Activated T-helper 17 cell treated with anti-CD3 and anti-CD28 coated beads, Interleukin-2, amount 50 U/mL, for 72 hours (primary cell): ENCODE data around the gene MIAT. TPM values are rescaled to one million over a fixed set of nuclear protein-coding genes. Genes with fewer than 3 reads are reported as not detected.
"Not testable (repeated sequence)": the region's sequence is repeated elsewhere in the genome, so short reads cannot be mapped to it uniquely, and the experiment has no call there.

Experiments
- ATAC-seq: fragments of 150-1000 bp; cut with Tn5 transposase; replicated peaks from 2 replicates; pipeline ENCODE4 v1.10.0; 2021; ENCODE audit warnings: mild to moderate bottlenecking, moderate library complexity
- H3K27ac Mint-ChIP-seq: one replicate; pipeline ENCODE4 v1.8.0; 2022; ENCODE audit warnings: mixed read lengths
- H3K27me3 Mint-ChIP-seq: one replicate; pipeline ENCODE4 v1.8.0; 2022; ENCODE audit warnings: mixed read lengths
- H3K36me3 Mint-ChIP-seq: one replicate; pipeline ENCODE4 v1.8.0; 2022; ENCODE audit warnings: low read depth, mild to moderate bottlenecking, mixed read lengths
- H3K4me1 Mint-ChIP-seq: one replicate; pipeline ENCODE4 v1.8.0; 2022; ENCODE audit warnings: mixed read lengths
- H3K4me3 Mint-ChIP-seq: one replicate; pipeline ENCODE4 v1.8.0; 2022; ENCODE audit warnings: mild to moderate bottlenecking, mixed read lengths
- H3K9me3 Mint-ChIP-seq: one replicate; pipeline ENCODE4 v1.8.0; 2022; ENCODE audit warnings: mixed read lengths
- total RNA-seq, 2 donors: library from RNA; stranded (reverse); gene quantifications; one replicate each; pipeline ENCODE4 v1.2.3, GENCODE V29; 2022

MIAT gene
- 100 to 1,000 TPM in 1 of 2 donors, 10 to 100 TPM in 1; 81.2 to 166 TPM for total RNA-seq

DNA sequence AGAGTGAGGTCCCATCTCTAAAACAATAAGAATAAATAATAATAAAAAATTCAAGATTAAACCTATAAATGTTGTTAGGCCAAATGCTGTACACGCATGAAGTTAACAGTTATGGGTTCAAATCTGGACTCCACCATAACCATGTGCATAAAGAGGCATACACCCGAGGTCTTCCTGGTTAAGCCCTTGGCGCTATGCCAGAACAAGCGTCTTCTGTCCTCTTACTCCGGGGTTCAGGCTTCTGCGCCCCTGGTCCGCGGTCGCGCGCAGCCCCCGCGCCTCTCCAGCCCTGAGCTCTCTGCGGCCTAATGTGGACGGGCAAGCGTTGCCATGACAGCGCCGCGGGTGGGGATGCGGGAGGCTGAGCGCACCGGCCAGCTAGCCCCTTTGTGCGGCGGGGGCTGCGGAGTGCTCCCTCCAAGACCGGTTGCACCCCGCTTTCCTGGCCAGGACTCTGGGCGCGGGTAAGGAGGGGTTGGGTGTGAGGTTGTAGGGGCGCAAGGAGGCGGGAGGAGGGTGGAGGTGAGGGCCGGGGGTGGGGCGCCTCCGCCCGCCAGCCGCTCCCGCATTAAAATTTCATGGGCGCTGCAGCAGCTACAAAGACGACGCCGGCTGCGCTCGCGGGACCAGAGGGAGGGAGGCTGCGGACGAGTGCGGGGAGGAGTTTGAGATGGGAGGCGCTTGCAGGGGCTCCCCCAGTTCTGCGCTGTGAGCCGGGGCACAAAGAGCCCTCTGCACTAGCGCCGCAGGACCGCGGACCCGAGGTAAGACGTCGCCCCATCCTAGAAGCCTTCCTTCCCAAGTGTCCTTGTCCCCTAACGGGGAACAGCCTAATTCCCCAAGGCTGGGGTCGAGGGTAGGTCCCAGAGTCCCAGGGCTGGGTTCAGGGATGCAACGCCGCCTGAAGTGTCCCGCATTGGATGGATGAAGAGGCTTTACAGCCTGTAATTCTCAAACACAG is at the start of gene MIAT:
Gene MIAT, plus strand, starts transcription at position 698 of the 961 bp plus-strand sequence.
- Mint-ChIP-seq H3K4me3 (peak within 1 kb of the TSS; percentile 94), H3K27ac (peak within 1 kb of the TSS; percentile 86), H3K4me1 (peaks cover 17% of the 10 kb centered on the region), H3K9me3 (no peaks in the 10 kb centered on the region), H3K27me3 (no peaks in the 10 kb centered on the region), H3K36me3 (peaks cover 11% of the 10 kb centered on the region)
- ATAC-seq: peak; percentile 83

DNA sequence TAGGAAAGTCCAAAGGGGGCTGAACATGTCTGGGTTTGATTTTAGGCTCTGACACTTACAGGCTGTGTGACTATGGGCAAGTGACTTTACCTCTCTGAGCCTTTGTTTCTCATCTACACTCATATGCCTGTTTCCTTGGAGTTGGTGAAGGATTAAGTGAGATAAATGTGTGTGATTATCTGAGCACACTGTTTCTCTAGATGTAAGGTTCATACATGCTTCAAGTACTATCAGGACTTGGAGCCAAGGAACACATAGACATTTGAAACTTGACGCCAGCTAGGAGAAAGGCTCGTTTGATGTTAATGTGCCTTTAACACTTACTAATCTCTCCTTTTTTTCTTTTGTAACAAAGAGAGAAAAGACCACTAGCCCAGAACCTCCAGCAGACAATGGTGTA is 49.3 kb upstream of the MIAT start:
- ATAC-seq: no peak
- Mint-ChIP-seq H3K9me3 (no peaks in the 10 kb centered on the region), H3K27me3 (no peaks in the 10 kb centered on the region), H3K36me3 (peaks cover 6% of the 10 kb centered on the region), H3K4me1 (peaks cover 16% of the 10 kb centered on the region), H3K27ac (no peak overlapping the region), H3K4me3 (no peak overlapping the region)

DNA sequence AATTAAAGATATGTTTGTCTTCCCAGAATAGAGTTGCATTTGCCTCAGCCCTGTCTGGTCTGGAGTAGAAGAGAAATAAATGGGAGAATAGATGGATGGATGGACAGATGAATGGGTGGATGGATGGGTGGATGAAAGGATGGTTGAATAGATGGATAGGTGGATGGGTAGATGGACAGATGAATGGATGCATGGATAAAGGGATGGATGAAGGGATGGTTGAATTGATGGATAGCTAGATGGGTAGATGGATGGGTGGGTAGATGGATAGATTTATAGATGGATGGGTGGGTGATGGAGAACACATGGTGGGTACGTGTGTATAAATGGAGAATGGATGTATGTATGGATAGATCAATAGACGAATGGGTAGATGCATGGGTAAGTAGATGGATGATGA is 48.1 kb upstream of the MIAT start:
- Mint-ChIP-seq H3K9me3 (no peaks in the 10 kb centered on the region), H3K27ac (peak overlapping the region; percentile 2), H3K4me1 (peaks cover 16% of the 10 kb centered on the region), H3K27me3 (no peaks in the 10 kb centered on the region), H3K36me3 (peaks cover 6% of the 10 kb centered on the region), H3K4me3 (peak overlapping the region; percentile 68)
- no peak for ATAC-seq

DNA sequence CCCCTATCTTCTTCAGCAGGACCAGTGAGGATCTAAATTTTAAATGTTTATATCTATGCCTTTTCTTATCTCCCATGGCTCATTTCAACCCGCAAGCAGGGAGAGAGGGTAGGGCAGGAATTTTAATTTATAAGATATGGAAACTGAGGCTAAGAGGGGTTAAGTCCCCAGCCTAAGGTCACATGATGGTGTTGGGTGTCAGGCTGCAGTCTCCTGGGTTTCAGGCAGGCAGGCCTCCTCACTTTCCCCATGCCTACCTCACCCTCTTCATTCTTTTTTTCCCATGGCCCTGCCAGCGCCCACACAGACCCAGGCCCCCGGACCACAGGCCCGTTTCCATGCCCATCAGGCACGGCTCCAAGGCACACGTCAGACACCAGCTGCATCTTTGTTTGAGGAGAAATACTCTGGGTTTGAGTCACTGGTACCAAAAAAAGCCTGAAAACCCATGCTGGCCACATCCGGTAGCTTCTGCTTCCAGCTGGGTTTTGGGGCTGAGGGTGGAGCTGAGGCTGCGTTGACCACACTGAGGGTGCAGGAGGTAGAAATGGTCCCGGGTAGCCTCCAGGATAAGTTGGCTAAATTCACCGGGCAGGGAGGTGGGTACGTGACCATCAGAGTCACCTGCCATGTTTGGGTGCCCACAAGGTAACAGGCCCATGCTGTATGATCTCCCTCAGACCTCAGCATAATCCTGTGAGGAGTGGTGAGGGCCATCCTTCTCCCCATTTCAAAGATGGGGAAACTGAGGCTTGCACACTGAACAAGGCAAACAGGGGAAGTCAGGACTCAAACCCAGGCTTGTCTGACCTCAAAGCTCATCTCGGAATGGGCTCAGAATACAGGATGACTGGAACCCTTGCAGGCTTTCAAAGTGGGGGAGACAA is 47.1 kb upstream of the MIAT start:
- ATAC-seq: peak; percentile 81
- Mint-ChIP-seq H3K9me3 (no peaks in the 10 kb centered on the region), H3K4me1 (peaks cover 16% of the 10 kb centered on the region), H3K27me3 (no peaks in the 10 kb centered on the region), H3K36me3 (peaks cover 6% of the 10 kb centered on the region), H3K27ac (peak overlapping the region; percentile 2), H3K4me3 (peak overlapping the region; percentile 68)

DNA sequence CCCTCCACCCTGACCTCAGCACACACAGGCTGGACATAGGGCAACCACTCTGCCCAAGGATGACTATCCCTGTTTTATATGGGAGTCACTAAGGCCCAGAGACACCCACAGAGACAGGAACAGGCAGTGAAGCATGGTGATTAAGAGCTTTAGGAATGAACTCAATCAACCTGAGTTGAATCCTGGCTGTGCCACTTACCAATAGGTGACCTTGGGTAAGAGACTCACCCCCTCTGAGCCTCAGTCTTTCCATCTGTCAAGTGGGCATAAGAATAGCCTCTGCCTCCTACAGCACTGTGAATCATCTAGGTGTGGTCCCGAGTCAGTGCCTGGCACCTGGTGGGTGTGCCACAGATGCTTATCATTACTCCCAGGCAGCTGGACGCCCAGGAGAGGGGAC is 46.4 kb upstream of the MIAT start:
- H3K4me1 Mint-ChIP-seq: peaks cover 16% of the 10 kb centered on the region
- no peaks in the 10 kb centered on the region for H3K9me3 Mint-ChIP-seq
- peak overlapping the region; percentile 68 for H3K4me3 Mint-ChIP-seq
- H3K36me3 Mint-ChIP-seq: peaks cover 6% of the 10 kb centered on the region
- ATAC-seq: peak; percentile 80
- H3K27me3 Mint-ChIP-seq: no peaks in the 10 kb centered on the region
- H3K27ac Mint-ChIP-seq: peak overlapping the region; percentile 2

DNA sequence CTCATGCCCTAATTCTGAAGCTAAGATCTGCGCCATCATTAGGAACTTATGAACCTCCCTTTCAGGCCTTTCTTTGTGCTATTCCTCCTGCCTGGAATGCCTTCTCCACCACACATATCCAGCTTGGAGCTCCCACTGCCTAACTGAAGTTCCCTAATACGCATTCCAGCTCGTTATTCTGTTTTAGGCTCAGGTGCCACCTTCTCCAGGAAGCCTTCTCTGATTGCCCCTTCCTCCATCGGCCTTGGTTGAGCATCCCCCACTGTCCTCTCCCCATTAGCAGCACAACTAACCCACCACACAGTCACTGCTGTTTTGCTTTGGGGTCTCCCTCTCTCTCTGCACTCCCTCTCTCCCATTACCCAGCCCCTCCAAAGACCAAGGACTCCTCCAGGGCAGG is 44.7 kb upstream of the MIAT start:
- ATAC-seq: no peak
- no peak overlapping the region for H3K4me3 Mint-ChIP-seq
- no peak overlapping the region for H3K27ac Mint-ChIP-seq
- no peaks in the 10 kb centered on the region for H3K9me3 Mint-ChIP-seq
- peaks cover 6% of the 10 kb centered on the region for H3K36me3 Mint-ChIP-seq
- H3K27me3 Mint-ChIP-seq: no peaks in the 10 kb centered on the region
- H3K4me1 Mint-ChIP-seq: peaks cover 16% of the 10 kb centered on the region

DNA sequence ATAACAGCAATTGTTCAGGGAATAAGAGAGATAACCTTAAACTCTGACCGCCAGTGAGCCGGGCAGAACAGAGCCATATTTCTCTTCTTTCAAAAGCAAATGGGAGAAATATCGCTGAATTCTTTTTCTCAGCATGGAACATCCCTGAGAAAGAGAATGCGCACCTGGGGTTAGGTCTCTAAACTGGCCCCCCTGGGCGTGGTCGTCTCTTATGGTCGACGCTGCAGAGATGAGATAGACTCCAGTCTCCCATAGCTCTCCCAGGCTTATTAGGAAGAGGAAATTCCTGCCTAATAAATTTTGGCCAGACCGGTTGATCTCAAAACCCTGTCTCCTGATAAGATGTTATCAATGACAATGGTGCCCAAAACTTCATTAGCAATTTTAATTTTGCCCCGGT is 43.6 kb upstream of the MIAT start:
- not testable (repeated sequence) for H3K27ac Mint-ChIP-seq, H3K27me3 Mint-ChIP-seq, H3K4me3 Mint-ChIP-seq, ATAC-seq, H3K9me3 Mint-ChIP-seq, H3K36me3 Mint-ChIP-seq
- peaks cover 16% of the 10 kb centered on the region for H3K4me1 Mint-ChIP-seq

DNA sequence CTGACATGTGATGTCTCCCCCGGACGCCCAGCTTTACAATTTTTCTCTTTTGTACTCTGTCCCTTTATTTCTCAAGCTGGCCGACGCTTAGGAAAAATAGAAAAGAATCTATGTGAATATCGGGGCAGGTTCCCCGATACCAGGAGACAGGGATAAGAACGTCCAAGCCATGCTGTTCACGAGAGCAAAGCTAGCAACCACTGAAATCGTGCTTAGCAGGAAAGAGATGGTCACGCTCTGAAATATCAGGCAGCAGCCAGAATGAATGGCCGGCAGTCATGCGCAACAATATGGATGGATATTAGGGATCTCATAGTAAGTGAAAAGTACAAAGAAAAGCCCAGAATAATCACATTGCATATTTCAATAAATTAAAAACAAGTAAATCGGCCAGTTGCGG is 43.1 kb upstream of the MIAT start:
- Mint-ChIP-seq H3K4me1 (peaks cover 12% of the 10 kb centered on the region), H3K9me3 (no peaks in the 10 kb centered on the region), H3K27me3 (no peaks in the 10 kb centered on the region), H3K4me3 (no peak overlapping the region), H3K27ac (no peak overlapping the region), H3K36me3 (peaks cover 6% of the 10 kb centered on the region)
- ATAC-seq: no peak

DNA sequence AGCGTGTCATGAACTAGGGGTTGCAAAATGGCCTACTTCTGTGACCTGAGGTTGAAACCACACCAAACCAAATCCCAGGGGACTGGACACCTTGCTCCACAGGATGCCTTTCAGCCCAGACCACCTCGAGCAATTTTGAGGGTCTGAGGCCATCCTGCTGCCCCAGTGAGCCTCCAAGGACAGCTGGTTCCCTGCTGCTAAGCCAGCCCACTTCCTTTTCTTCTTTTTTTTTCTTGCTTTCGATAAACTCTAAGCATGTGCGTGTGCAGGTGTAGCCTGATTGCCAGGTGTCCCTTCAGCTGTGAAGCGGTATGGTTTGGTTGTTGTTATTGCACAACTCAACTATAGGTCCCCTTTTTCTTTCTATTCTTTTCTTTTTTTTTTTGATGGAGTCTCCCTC is 42.2 kb upstream of the MIAT start:
- Mint-ChIP-seq H3K4me1 (peaks cover 6% of the 10 kb centered on the region), H3K4me3 (no peak overlapping the region), H3K27me3 (no peaks in the 10 kb centered on the region), H3K9me3 (no peaks in the 10 kb centered on the region), H3K27ac (no peak overlapping the region), H3K36me3 (peaks cover 5% of the 10 kb centered on the region)
- ATAC-seq: no peak

DNA sequence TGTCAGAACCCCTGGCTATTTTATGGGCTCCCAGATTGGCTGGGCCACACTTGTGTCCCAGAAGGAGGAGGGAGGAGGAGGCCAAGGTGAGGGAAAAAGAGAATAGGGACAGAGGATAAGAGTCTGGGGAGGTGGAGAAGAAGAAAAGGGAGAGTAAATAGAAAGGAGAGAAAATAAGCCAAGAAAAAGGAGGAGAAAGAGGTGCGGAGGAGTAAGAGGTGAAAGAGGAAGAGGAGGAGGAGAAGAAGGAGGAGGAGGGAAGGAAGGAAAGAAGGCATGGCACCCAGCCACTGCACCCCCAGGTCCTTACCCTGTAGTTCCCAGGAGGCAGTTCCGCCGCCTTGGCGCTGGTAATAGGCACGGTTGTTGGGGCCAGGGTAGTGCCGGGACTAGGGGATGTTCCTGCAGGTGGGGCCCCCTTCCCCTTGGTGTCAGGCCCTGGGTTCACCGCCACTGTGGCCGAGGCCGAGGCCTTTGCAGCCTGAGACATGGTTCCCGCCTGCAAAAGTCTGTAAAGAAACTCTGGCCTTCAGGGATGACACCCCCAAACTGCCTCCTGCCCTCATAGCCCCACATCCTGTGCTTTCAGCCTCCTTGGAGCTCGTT is 41.5 kb upstream of the MIAT start:
- no peaks in the 10 kb centered on the region for H3K9me3 Mint-ChIP-seq
- H3K27ac Mint-ChIP-seq: no peak overlapping the region
- ATAC-seq: no peak
- H3K27me3 Mint-ChIP-seq: no peaks in the 10 kb centered on the region
- no peak overlapping the region for H3K4me3 Mint-ChIP-seq
- no peaks in the 10 kb centered on the region for H3K4me1 Mint-ChIP-seq
- no peaks in the 10 kb centered on the region for H3K36me3 Mint-ChIP-seq

DNA sequence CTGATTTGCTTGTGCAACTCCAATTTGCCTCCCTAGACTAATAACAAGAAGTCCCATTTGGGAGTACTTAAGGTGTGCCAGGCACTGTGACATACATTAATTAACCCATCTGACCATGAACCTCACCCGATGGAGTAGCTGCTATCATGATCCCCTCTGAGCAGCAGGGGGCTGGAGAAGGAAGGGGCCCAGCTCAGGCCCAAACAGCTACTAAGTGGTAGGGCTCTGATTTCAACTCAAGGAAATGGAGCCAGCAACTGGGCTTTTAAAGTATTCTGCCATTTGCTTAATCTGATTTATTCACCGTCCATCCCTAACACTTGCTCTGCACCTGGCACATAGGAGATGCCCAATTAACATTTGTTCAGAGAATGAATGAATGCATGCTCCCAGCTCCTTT is 40.7 kb upstream of the MIAT start:
- Mint-ChIP-seq H3K36me3 (no peaks in the 10 kb centered on the region), H3K4me1 (no peaks in the 10 kb centered on the region), H3K9me3 (no peaks in the 10 kb centered on the region), H3K27me3 (no peaks in the 10 kb centered on the region), H3K27ac (peak overlapping the region; percentile 41), H3K4me3 (no peak overlapping the region)
- ATAC-seq: no peak

DNA sequence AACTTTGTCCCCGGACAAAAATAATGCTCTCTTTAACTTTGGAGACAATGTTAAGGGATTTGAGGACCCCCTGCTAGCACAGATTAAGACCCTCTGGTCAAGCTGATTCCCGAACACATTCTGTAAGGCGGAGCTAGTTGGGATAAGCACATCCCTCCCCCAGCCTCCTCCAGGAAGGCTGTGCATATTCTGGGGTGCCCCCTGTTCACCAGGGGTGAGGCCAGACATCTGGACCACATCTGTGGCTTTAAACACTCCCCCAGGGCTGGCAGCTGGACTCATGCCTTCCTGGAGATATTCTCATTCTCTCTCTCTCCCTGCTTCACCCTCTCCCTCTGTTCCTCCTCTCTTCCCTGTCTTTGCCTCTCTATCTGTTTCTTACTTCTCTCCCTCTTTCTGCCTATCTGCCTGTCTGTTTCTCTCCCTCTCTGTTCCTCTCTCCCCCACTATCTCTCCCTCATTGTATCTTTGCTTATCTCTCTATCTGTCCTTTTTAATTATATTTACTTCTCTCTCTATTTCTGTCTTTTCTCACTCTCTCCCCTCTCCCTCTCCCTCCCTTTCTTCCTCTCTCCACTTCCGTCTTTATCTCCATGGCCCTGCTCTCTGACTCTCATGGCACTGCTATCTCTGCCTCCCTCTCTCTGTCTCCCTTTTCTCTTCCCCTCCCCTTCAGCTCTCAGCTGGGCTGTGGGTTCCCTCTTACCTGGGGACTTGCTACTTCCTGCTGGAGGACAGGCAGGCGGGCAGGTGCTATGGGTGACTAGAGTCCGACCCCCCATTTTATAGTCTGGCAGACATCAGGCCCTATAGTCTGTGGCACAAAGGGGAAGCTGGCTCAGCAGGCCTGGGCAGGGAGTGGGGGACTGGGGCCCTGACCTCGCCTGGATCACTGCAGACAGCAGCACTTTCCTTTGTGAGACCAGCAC is 39.9 kb upstream of the MIAT start, which contains the start of gene CRYBB1:
Gene CRYBB1, minus strand, starts transcription at position 757 of the 929 bp plus-strand sequence. CDS start 1,708 bp downstream, outside the sequence.
- no peaks in the 10 kb centered on the region for H3K4me1 Mint-ChIP-seq
- H3K36me3 Mint-ChIP-seq: no peaks in the 10 kb centered on the region
- no peaks in the 10 kb centered on the region for H3K27me3 Mint-ChIP-seq
- H3K9me3 Mint-ChIP-seq: no peaks in the 10 kb centered on the region
- no peak for ATAC-seq
- no peak within 1 kb of the TSS for H3K4me3 Mint-ChIP-seq
- H3K27ac Mint-ChIP-seq: peak within 1 kb of the TSS; percentile 41

DNA sequence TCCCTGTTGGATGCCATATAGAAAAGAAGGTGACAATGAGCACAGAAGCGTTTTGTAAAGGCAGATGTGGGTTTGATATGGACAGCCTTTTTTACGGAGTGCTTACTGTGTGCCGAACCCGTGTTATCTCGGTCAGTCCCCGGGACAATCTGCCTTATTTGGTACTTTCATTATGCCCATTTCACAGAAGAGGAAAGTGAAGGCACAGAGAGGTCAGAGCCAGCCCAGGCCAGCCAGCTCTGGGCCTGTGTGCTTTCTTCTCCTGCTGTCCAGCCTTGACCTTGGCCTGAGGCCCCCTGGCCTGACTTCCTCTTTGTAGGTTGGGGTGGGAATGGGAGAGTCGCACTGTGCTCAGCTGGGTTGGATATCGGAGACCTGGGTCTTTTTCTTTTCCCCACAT is 38.9 kb upstream of the MIAT start:
- no peak overlapping the region for H3K4me3 Mint-ChIP-seq
- H3K27ac Mint-ChIP-seq: peak overlapping the region; percentile 30
- H3K36me3 Mint-ChIP-seq: no peaks in the 10 kb centered on the region
- H3K4me1 Mint-ChIP-seq: no peaks in the 10 kb centered on the region
- ATAC-seq: no peak
- no peaks in the 10 kb centered on the region for H3K9me3 Mint-ChIP-seq
- no peaks in the 10 kb centered on the region for H3K27me3 Mint-ChIP-seq
